Endodermal cell (in vitro differentiated cells): Measurements from ENCODE around the gene MIER1. TPM values are rescaled to one million over a fixed set of nuclear protein-coding genes. Genes with fewer than 3 reads are reported as not detected.

Experiments used
- DNase-seq: peaks from one replicate; pipeline ENCODE4 v3.0.0-alpha.2; 2017
- H3K27ac ChIP-seq: 2 replicates; pipeline ENCODE4 v1.5.1; 2013; ENCODE audit warnings: mild to moderate bottlenecking, low read depth, low read length, moderate library complexity
- H3K27me3 ChIP-seq: 2 replicates; pipeline ENCODE4 v1.6.1; 2013; ENCODE audit warnings: mild to moderate bottlenecking, low read length, moderate library complexity; ENCODE audit not compliant: insufficient read depth, control insufficient read depth, poor library complexity, severe bottlenecking
- H3K36me3 ChIP-seq: 2 replicates; pipeline ENCODE4 v1.7.0; 2013; ENCODE audit warnings: mild to moderate bottlenecking, low read length, moderate library complexity; ENCODE audit not compliant: control insufficient read depth, insufficient read depth
- H3K4me1 ChIP-seq: one replicate; pipeline ENCODE4 v1.7.0; 2013; ENCODE audit warnings: low read length; ENCODE audit not compliant: control insufficient read depth, insufficient read depth
- H3K4me3 ChIP-seq: 2 replicates; pipeline ENCODE4 v1.5.1; 2013; ENCODE audit warnings: mild to moderate bottlenecking, low read length, moderate library complexity
- H3K9ac ChIP-seq: 2 replicates; pipeline ENCODE4 v1.6.1; 2013; ENCODE audit warnings: mild to moderate bottlenecking, low read length, moderate library complexity; ENCODE audit not compliant: poor library complexity, severe bottlenecking; ENCODE audit errors: extremely low read depth
- H3K9me3 ChIP-seq: 2 replicates; pipeline ENCODE4 v1.6.1; 2013; ENCODE audit warnings: mild to moderate bottlenecking, low read length, moderate library complexity; ENCODE audit not compliant: control insufficient read depth
- H3K27ac Mint-ChIP-seq: 2 replicates; pipeline ENCODE4 v1.8.0; 2020; ENCODE audit warnings: mixed read lengths
- H3K27me3 Mint-ChIP-seq: 2 replicates; pipeline ENCODE4 v1.8.0; 2021; ENCODE audit warnings: mild to moderate bottlenecking, mixed read lengths; ENCODE audit not compliant: insufficient read depth
- H3K36me3 Mint-ChIP-seq: 2 replicates; pipeline ENCODE4 v1.8.0; 2020; ENCODE audit warnings: low read depth, mixed read lengths
- H3K4me1 Mint-ChIP-seq: 2 replicates; pipeline ENCODE4 v1.8.0; 2020; ENCODE audit warnings: mixed read lengths
- H3K4me3 Mint-ChIP-seq: 2 replicates; pipeline ENCODE4 v1.8.0; 2020; ENCODE audit warnings: mild to moderate bottlenecking, moderate library complexity, mixed read lengths
- H3K9me3 Mint-ChIP-seq: 2 replicates; pipeline ENCODE4 v1.8.0; 2020; ENCODE audit warnings: mild to moderate bottlenecking, mixed read lengths
- WGBS, 2 experiments: methylation state at CpG; one replicate each; pipeline versions ENCODE4 v1.1.5 to v1.1.7; 2013; ENCODE audit warnings: missing lambda C conversion rate in 2 of 2, mixed read lengths in 1 of 2; ENCODE audit not compliant: insufficient coverage in 1 of 2, insufficient read length in 1 of 2; 5-methylcytosine and 5-hydroxymethylcytosine counted together
- total RNA-seq, 2 donors: library from RNA; stranded (reverse); fragmentation: NEBNext Ultra II Directional in 1 of 2; extraction: Animal tissue kit (Norgen Biotek cat#: 25700) in 1 of 2; gene quantifications; 2 replicates in 1 of 2; 3 replicates in 1 of 2; pipeline ENCODE4 v1.2.1, GENCODE V29; 2021
- TF ChIP-seq, protein P1 (sequence below): fragments of 200-600 bp; sonication (generic); conservative IDR thresholded peaks from 2 replicates; pipeline ENCODE4 v1.5.0; 2021; ENCODE audit warnings: antibody characterized with exemption, mild to moderate bottlenecking

Gene MIER1
- total RNA-seq, 2 donors from 2014 or later: 29.1 to 35.4 TPM

DNA sequence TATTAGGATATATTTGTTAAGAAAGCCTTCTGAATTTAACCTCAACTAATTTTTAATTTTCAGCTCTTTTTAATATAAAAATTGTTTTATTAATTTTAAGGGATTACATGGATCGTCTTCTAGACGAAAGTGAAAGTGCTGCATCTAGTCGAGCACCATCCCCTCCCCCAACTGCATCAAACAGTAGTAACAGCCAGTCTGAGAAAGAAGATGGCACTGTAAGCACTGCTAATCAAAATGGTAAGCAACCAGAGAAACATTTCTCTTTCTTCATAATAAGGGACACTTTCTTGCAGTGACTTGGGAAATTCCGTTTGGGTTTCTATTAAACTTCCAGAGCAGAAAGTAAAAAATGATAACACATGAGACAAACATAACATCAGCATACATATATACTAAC is 56.9 kb downstream of the MIER1 start:
- no peak overlapping the region for H3K27ac Mint-ChIP-seq
- Histone ChIP-seq H3K9ac (no peak overlapping the region), H3K4me3 (no peak overlapping the region), H3K36me3 (peaks cover 97% of the 10 kb centered on the region), H3K9me3 (no peaks in the 10 kb centered on the region), H3K4me1 (no peaks in the 10 kb centered on the region), H3K27me3 (no peaks in the 10 kb centered on the region), H3K27ac (no peak overlapping the region)
- H3K27me3 Mint-ChIP-seq: no peaks in the 10 kb centered on the region
- no peak for DNase-seq
- no peak overlapping the region for H3K4me3 Mint-ChIP-seq
- WGBS, 2 experiments: 86 to 95% methylated on average over 1 to 4 of the region's 4 CpGs
- TF ChIP-seq, protein P1, sequence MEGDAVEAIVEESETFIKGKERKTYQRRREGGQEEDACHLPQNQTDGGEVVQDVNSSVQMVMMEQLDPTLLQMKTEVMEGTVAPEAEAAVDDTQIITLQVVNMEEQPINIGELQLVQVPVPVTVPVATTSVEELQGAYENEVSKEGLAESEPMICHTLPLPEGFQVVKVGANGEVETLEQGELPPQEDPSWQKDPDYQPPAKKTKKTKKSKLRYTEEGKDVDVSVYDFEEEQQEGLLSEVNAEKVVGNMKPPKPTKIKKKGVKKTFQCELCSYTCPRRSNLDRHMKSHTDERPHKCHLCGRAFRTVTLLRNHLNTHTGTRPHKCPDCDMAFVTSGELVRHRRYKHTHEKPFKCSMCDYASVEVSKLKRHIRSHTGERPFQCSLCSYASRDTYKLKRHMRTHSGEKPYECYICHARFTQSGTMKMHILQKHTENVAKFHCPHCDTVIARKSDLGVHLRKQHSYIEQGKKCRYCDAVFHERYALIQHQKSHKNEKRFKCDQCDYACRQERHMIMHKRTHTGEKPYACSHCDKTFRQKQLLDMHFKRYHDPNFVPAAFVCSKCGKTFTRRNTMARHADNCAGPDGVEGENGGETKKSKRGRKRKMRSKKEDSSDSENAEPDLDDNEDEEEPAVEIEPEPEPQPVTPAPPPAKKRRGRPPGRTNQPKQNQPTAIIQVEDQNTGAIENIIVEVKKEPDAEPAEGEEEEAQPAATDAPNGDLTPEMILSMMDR: no peak
- peaks cover 29% of the 10 kb centered on the region for H3K36me3 Mint-ChIP-seq
- H3K4me1 Mint-ChIP-seq: no peaks in the 10 kb centered on the region
- no peaks in the 10 kb centered on the region for H3K9me3 Mint-ChIP-seq

DNA sequence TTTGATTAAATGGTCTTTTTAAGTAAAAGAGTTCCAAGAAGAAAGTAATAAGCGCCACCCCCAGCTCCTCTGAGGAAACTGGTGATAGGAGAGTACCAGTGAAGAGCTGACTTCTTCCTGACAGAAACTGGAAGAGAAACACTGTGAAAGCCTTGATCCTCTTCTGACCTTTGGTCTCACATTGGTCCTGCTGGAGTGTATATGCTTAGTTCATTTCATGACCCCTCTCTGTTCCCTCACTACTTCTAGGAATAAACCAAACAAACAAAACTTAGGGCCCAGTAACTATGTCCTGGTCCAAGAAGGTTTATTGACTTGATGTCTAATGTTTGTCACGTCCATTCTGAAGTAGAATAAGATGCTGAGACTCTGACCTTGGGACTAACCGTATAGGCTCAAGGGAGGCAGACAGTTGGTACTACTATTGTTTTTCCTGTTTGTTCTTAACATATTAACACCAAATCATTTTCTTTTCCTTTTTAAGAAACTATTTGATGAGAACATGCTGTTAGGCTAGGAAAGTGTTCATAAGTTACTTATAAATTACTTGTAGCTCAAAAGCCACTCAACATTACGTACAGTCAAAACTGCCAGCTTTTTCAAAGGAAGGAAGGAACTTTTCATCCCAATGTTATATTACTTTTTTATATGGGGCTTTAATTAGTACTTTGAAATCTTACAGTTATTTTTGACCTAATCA is 57.9 kb downstream of the MIER1 start:
- no peak for DNase-seq
- Histone ChIP-seq H3K27ac (no peak overlapping the region), H3K4me1 (no peaks in the 10 kb centered on the region), H3K9ac (no peak overlapping the region), H3K36me3 (peaks cover 97% of the 10 kb centered on the region), H3K4me3 (no peak overlapping the region), H3K27me3 (no peaks in the 10 kb centered on the region), H3K9me3 (no peaks in the 10 kb centered on the region)
- no peak overlapping the region for H3K4me3 Mint-ChIP-seq
- no peaks in the 10 kb centered on the region for H3K27me3 Mint-ChIP-seq
- peaks cover 25% of the 10 kb centered on the region for H3K36me3 Mint-ChIP-seq
- no peaks in the 10 kb centered on the region for H3K4me1 Mint-ChIP-seq
- H3K9me3 Mint-ChIP-seq: no peaks in the 10 kb centered on the region
- WGBS, 2 experiments: 95 to 100% methylated on average over 1 to 4 of the region's 4 CpGs
- TF ChIP-seq, protein P1: no peak
- H3K27ac Mint-ChIP-seq: no peak overlapping the region

DNA sequence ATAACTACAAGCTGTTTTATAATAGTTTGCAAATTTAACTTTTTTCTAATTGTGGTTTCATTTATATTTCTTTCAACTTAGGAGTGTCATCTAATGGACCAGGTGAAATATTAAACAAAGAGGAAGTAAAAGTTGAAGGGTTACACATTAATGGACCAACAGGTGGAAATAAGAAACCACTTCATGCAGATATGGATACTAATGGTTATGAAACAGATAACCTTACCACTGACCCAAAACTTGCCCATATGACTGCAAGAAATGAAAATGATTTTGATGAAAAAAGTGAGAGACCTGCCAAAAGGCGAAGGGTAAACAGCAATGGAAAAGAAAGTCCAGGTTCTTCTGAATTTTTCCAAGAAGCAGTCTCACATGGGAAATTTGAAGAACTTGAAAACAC is 59.7 kb downstream of the MIER1 start:
- H3K4me3 Mint-ChIP-seq: no peak overlapping the region
- 98 to 100% methylated on average over 1 of the region's 1 CpG for WGBS, 2 experiments
- no peak overlapping the region for H3K27ac ChIP-seq
- H3K9me3 ChIP-seq: no peaks in the 10 kb centered on the region
- H3K4me1 ChIP-seq: no peaks in the 10 kb centered on the region
- TF ChIP-seq, protein P1: no peak
- no peaks in the 10 kb centered on the region for H3K27me3 ChIP-seq
- H3K9ac ChIP-seq: no peak overlapping the region
- H3K36me3 Mint-ChIP-seq: peaks cover 24% of the 10 kb centered on the region
- H3K9me3 Mint-ChIP-seq: no peaks in the 10 kb centered on the region
- H3K36me3 ChIP-seq: peaks cover 92% of the 10 kb centered on the region
- H3K4me3 ChIP-seq: no peak overlapping the region
- no peak overlapping the region for H3K27ac Mint-ChIP-seq
- no peaks in the 10 kb centered on the region for H3K4me1 Mint-ChIP-seq
- DNase-seq: no peak
- no peaks in the 10 kb centered on the region for H3K27me3 Mint-ChIP-seq
